Activated CD4-positive, alpha-beta T cell treated with anti-CD3 and anti-CD28 coated beads, Interleukin-2, amount 10 ng/mL, durations not matched to agents 24 days and 14 days (primary cell): ENCODE results near the gene RNF166. TPM values are rescaled to one million over a fixed set of nuclear protein-coding genes. Genes with fewer than 3 reads are reported as not detected.

Experiments used
- DNase-seq: peaks from one replicate; pipeline ENCODE4 v3.0.0; 2022
- H3K27ac Mint-ChIP-seq: one replicate; pipeline ENCODE4 v1.8.0; 2022; ENCODE audit warnings: mild to moderate bottlenecking, mixed read lengths
- H3K27me3 Mint-ChIP-seq: one replicate; pipeline ENCODE4 v1.8.0; 2022; ENCODE audit warnings: mixed read lengths
- H3K36me3 Mint-ChIP-seq: one replicate; pipeline ENCODE4 v1.8.0; 2022; ENCODE audit warnings: low read depth, mild to moderate bottlenecking, mixed read lengths
- H3K4me1 Mint-ChIP-seq: one replicate; pipeline ENCODE4 v1.8.0; 2021; ENCODE audit warnings: mixed read lengths
- H3K4me3 Mint-ChIP-seq: one replicate; pipeline ENCODE4 v1.8.0; 2022; ENCODE audit warnings: mild to moderate bottlenecking, moderate library complexity, mixed read lengths
- H3K9me3 Mint-ChIP-seq: one replicate; pipeline ENCODE4 v1.8.0; 2021; ENCODE audit warnings: mixed read lengths
- intact Hi-C: fragments of 100-400 bp; cut with micrococcal nuclease; formaldehyde crosslinking; loops from one replicate; pipeline ENCODE4 v1.15.1; 2023
- total RNA-seq: library from RNA; stranded (reverse); gene quantifications from 2 replicates; pipeline ENCODE4 v1.2.3, GENCODE V29; 2022

Gene RNF166
- total RNA-seq, 1 donor from 2014 or later: 47.3 TPM

DNA sequence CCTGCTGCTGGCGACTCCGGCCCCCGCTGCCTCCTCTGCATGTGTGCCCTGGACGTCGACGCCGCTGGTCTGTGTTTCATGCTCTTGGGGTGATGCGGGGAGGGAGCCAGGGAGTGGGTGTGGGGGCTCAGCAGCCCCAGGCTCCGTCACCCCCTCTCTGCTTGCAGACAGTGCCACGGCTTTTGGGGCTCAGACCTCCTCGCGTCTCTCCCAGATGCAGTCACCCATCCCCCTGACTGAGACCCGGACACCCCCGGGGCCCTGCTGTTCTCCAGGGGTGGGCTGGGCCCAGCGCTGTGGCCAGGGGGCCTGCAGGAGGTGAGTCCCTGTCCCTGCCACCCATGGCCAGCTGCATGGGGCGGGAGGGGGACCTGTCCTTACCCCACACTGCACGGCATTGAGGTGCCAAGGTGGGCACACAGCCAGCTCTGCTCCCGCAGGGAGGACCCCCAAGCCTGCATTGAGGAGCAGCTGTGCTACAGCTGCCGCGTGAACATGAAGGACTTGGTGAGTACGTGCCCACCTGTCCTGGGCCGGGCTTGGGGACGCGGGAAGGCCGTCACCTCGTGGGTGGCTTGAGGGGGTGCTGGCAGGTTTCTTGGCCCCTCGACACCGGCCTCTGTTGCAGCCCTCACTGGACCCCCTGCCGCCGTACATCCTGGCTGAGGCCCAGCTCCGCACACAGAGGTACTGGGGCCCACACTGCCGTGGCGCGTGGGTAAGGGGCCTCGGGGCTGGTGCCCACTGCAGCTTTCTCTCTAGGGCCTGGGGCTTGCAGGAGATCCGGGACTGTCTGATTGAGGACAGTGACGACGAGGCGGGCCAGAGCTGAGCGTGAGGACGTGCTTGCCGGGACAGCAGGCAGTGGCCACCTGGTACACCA is 8.5 kb upstream of the RNF166 start:
- Mint-ChIP-seq H3K36me3 (peaks cover 29% of the 10 kb centered on the region), H3K4me1 (no peaks in the 10 kb centered on the region), H3K27ac (no peak overlapping the region), H3K27me3 (no peaks in the 10 kb centered on the region), H3K4me3 (no peak overlapping the region), H3K9me3 (no peaks in the 10 kb centered on the region)
- no peak for DNase-seq
- intact Hi-C loops: no loop called here

- Mint-ChIP-seq H3K27ac (no peak overlapping the region), H3K4me3 (no peak overlapping the region), H3K27me3 (no peaks in the 10 kb centered on the region), H3K4me1 (no peaks in the 10 kb centered on the region), H3K36me3 (peaks cover 26% of the 10 kb centered on the region), H3K9me3 (no peaks in the 10 kb centered on the region)
- DNase-seq: no peak
- intact Hi-C loops: no loop called here
Measured at GRCh38 chr16:88713568-88714419, 7.6 kb upstream of the RNF166 start.

DNA sequence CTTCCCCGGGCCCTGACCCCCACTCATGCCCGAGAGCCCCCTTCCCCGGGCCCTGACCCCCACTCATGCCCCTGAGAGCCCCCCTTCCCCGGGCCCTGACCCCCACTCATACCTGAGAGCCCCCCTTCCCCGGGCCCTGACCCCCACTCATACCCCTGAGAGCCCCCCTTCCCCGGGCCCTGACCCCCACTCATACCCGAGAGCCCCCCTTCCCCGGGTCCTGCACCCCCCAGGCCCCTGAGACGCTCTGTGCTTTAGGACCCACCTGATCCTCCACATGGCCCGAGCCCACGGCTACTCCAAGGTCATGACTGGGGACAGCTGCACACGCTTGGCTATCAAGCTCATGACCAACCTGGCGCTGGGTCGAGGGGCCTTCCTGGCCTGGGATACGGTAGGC is 6.8 kb upstream of the RNF166 start:
- Mint-ChIP-seq H3K9me3 (no peaks in the 10 kb centered on the region), H3K27ac (no peak overlapping the region), H3K4me1 (no peaks in the 10 kb centered on the region), H3K4me3 (no peak overlapping the region), H3K27me3 (no peaks in the 10 kb centered on the region), H3K36me3 (peaks cover 21% of the 10 kb centered on the region)
- DNase-seq: no peak
- intact Hi-C loops: no loop called here

GRCh38 chr16:88712362-88712979 is 6.3 kb upstream of the RNF166 start:
- Mint-ChIP-seq H3K4me1 (peaks cover 1% of the 10 kb centered on the region), H3K4me3 (no peak overlapping the region), H3K27me3 (no peaks in the 10 kb centered on the region), H3K9me3 (no peaks in the 10 kb centered on the region), H3K36me3 (peaks cover 18% of the 10 kb centered on the region), H3K27ac (no peak overlapping the region)
- DNase-seq: no peak
- intact Hi-C loops: no loop called here

- Mint-ChIP-seq H3K27ac (no peak overlapping the region), H3K36me3 (peaks cover 16% of the 10 kb centered on the region), H3K4me1 (peaks cover 8% of the 10 kb centered on the region), H3K9me3 (no peaks in the 10 kb centered on the region), H3K27me3 (no peaks in the 10 kb centered on the region), H3K4me3 (no peak overlapping the region)
- no peak for DNase-seq
- intact Hi-C loops: no loop called here
Measured at GRCh38 chr16:88711750-88712340, 5.6 kb upstream of the RNF166 start.

DNA sequence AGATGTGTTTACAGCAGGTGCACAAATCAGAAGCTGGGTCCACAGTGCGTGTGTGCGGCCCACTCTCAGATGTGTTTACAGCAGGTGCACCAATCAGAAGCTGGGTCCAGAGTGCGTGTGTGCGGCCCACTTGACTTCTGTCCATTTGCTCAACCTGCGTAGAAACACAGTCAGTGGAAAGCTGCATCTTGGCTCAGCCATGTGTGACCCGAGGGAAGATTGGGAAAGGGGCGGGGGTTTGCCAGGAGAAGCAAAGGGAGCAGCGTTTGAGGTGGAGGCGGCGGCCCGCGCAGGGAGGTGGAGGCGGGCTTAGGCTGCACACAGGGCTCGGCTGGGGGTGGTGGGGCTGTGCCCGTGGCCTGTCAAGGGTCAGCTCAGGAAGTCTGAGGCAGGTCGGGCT is 4.3 kb upstream of the RNF166 start:
- no peaks in the 10 kb centered on the region for H3K9me3 Mint-ChIP-seq
- no peak overlapping the region for H3K27ac Mint-ChIP-seq
- H3K36me3 Mint-ChIP-seq: peaks cover 11% of the 10 kb centered on the region
- H3K4me1 Mint-ChIP-seq: peaks cover 8% of the 10 kb centered on the region
- H3K27me3 Mint-ChIP-seq: no peaks in the 10 kb centered on the region
- DNase-seq: no peak
- no peak overlapping the region for H3K4me3 Mint-ChIP-seq
- intact Hi-C loops: no loop called here

- intact Hi-C loops: loop anchor here (1.0 kb wide), 2 partner anchors 30 to 137 kb away; partner anchors contain the start of gene ZC3H18
- DNase-seq: no peak
- Mint-ChIP-seq H3K4me1 (peaks cover 34% of the 10 kb centered on the region), H3K27ac (peak overlapping the region; percentile 81), H3K36me3 (peaks cover 12% of the 10 kb centered on the region), H3K9me3 (no peaks in the 10 kb centered on the region), H3K27me3 (no peaks in the 10 kb centered on the region), H3K4me3 (peak overlapping the region; percentile 88)
Measured at GRCh38 chr16:88706965-88707826, 988 bp upstream of the RNF166 start.

DNA sequence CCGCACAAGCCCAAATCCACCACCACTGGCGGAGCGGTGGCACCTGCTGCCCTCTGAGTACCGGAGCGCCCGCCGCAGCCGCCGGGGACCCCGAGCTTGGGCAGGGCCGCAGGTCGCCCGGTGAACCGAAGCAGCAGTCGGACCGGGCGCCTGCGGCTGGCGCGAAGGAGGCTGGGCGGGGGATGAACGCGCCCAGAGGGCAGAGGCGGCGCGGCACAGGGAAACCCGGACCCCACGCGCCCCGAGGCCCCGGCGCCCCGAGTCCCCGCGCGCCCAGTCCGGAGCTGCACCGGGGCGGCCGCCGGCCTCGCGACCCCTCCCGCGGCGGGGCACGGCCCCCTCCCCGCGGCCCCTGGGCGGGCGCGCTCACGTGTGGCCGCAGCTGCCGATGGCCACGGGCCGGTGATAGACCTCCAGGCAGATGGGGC is 393 bp downstream of the RNF166 start:
- intact Hi-C loops: loop anchor here (1.0 to 2.0 kb wide), 3 partner anchors 31 to 136 kb away; partner anchors contain the start of gene ZC3H18
- H3K4me1 Mint-ChIP-seq: peaks cover 40% of the 10 kb centered on the region
- H3K9me3 Mint-ChIP-seq: no peaks in the 10 kb centered on the region
- H3K4me3 Mint-ChIP-seq: peak overlapping the region; percentile 81
- DNase-seq: peak; percentile 78
- H3K36me3 Mint-ChIP-seq: peaks cover 15% of the 10 kb centered on the region
- H3K27me3 Mint-ChIP-seq: no peaks in the 10 kb centered on the region
- H3K27ac Mint-ChIP-seq: peak overlapping the region; percentile 87

DNA sequence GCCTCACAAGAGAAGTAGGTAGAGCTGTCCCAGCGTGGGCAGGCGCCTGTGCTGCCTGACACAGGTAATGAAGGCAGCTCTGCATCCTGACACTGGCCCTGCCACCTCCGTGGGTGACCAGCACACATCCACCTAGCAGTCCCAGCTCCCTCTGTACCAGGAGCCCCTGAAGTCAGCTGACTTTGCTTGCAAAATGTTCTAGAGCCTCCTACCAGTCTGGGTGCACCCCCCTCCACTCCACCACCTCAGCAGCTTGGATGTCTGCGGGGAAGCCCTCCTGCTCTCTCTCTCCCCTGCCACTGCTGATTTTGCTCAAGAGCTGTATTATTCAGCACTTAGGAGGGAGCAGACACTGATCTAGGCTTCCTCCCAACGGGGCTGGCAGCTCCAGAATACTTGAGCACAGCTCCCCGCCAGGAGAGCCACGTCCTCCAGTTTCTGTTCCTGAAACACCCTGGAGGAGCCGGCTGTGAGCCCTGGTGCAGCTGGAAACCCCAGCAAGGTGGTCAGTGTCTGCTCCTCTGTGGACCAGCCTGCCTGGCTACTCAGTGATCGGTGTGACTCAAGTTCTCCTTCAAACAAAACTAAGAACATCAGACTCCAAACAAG is 1.0 kb downstream of the RNF166 start:
- intact Hi-C loops: loop anchor here (2.0 kb wide), 1 partner anchor 78 kb away; no protein-coding TSS in a partner anchor
- Mint-ChIP-seq H3K36me3 (peaks cover 17% of the 10 kb centered on the region), H3K9me3 (no peaks in the 10 kb centered on the region), H3K4me3 (peak overlapping the region; percentile 81), H3K27ac (peak overlapping the region; percentile 87), H3K27me3 (no peaks in the 10 kb centered on the region), H3K4me1 (peaks cover 44% of the 10 kb centered on the region)
- DNase-seq: peak; percentile 76

DNA sequence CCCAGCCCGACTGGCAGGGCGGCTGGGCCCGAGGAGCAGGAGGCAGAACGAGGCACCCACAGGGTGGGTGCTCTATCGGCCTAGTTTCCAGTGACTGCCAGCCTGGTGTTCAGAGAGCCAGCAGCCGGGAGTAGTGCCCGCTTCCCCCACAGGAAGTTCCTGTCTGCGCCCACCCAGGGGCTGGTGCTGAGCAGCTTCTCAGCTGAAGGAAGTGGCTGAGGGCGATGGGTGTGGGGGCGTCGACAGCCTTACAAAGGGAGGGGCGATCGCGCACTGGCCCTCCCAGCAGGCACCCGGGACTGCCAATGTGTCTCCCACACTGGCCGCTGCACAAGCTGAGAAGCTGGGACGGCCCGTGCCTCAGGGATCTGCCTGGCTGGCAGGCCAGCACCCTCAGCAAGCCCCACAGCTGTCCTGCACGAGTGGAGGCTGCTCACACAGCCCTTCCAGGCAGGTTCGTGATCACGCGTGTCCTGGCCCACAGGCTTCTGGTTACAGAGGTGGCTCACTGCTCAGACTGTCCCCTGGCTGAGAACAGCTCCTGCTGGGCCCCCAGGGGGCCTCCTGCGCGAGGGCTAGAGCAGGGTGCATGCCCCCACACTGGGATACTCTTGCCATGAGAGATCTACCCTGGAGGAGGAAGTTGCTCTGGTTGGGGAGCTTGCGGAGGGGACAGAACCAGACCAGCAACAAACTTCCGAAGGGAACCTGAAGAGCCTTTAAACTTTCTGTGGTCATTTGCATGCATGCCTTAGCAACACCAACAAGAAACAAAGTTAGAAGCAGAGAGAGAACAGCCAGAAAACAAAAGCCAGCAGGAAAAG is 2.5 kb downstream of the RNF166 start:
- Mint-ChIP-seq H3K4me1 (peaks cover 52% of the 10 kb centered on the region), H3K27me3 (no peaks in the 10 kb centered on the region), H3K27ac (peak overlapping the region; percentile 95), H3K4me3 (peak overlapping the region; percentile 81), H3K9me3 (no peaks in the 10 kb centered on the region), H3K36me3 (peaks cover 21% of the 10 kb centered on the region)
- peak; percentile 91 for DNase-seq
- intact Hi-C loops: loop anchor here (1.0 to 5.0 kb wide), 3 partner anchors 17 to 79 kb away; partner anchors contain the start of genes IL17C and SNAI3

DNA sequence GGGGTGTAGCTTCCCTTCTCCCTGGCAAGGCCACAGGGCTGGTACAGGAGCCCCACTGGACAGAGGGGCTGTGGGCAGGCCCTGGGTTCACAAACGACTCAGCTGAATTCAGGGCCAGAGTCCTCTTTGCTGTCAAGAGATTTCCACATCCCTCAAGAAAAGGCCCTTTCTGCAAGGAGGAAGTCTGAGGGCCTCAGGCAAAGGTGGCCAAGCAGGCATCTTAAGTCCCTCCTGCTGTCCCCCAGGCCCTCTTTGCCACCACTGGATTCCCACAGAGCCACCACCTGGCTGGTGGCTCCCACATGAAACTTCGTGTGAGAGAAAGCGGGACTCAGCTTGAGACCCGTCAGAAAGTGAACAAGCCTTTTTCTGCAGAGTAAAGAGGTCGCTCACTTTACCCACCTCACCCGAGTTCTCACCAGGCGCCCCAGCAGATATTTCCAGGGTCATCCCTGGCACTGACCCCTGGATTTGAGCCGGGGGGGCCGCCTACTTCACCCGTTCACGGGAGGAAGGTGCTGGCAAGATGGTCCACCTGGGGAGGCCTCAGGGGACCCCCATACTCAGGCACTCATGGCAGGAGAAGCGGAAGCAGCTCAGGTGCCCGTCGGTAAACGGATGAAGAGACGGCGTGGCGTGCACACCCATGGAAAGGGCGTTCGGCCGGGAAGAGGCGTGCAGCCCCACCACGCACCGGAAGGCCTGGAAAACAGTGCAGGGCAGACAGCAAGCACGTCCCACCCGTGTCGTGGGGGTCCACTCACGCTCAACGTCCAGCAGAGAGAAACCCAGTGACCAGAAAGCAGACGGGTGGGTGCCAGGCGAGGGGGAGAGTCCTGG is 3.6 kb downstream of the RNF166 start:
- H3K27ac Mint-ChIP-seq: peak overlapping the region; percentile 95
- no peaks in the 10 kb centered on the region for H3K27me3 Mint-ChIP-seq
- H3K9me3 Mint-ChIP-seq: no peaks in the 10 kb centered on the region
- intact Hi-C loops: loop anchor here (1.0 to 5.0 kb wide), 2 partner anchors 16 to 65 kb away; partner anchors contain the start of genes IL17C and SNAI3
- H3K4me3 Mint-ChIP-seq: peak overlapping the region; percentile 81
- peaks cover 27% of the 10 kb centered on the region for H3K36me3 Mint-ChIP-seq
- DNase-seq: peak; percentile 72
- peaks cover 56% of the 10 kb centered on the region for H3K4me1 Mint-ChIP-seq
